ENCODE data around the gene GPC3. TPM values are rescaled to one million over a fixed set of nuclear protein-coding genes. Genes with fewer than 3 reads are reported as not detected.

The GPC3 gene
- total and polyA plus RNA-seq, 2 of the 4 experiments (the other 2 are of a cell fraction) = not detected

DNA sequence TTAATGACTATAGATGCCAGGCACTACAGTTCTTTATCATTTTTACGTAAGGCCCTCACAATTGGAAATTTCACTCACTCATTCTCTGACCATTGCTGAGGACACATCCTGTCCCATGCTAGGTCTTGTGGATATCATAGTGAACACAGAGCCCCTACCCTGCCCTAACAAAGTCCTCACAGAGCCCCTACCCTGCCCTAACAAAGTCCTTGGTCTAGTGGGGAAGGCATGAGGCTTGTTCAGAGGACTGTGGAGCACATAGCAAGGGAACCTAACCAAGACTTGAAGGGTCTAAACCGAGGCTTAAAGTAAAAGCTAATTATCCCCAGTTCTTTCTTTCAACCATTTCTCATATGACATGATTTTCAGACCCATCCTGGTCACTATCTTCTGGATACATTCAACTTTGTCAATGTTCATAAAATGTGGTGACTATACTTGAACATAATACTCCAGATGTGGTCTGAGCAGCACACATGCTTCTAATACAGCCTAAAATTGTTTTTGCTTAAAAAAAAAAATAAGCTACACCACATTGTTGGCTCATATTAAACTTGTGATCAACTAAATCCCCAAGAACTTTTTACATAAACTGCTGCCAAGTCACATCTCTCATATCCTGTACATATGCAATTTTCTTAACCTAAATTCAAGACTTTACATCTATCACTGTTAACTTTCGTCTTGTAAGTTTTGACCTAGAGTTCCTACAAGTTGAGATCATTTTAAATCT is 77.0 kb downstream of the GPC3 start:
- Histone ChIP-seq H2AFZ (replicated peaks; ENCODE audit: low read length, poor library complexity) (no peak overlapping the region), H4K5ac (ENCODE audit: low read depth, low read length) (no peak overlapping the region), H3K36me3 (ENCODE audit: control insufficient read depth, insufficient read depth, low read length) (no peaks in the 10 kb centered on the region), H3K4me3 (ENCODE audit: insufficient read depth, low read depth, low read length) (no peak overlapping the region), H3K79me1 (ENCODE audit: low read depth in 1 of 2, low read length in 2 of 2) (no peaks in the 10 kb centered on the region), H4K20me1 (ENCODE audit: insufficient read depth, low read length) (no peaks in the 10 kb centered on the region), H3K9me1 (ENCODE audit: insufficient read depth, low read length) (no peaks in the 10 kb centered on the region), H3K27ac (ENCODE audit: insufficient read depth, low read length) (no peak overlapping the region), H2AK5ac (ENCODE audit: low read depth, low read length) (no peak overlapping the region), H4K8ac (ENCODE audit: low read depth in 2 of 2, low read length in 2 of 2) (no peak overlapping the region), H4K91ac (ENCODE audit: insufficient read depth, low read depth, low read length) (no peak overlapping the region), H3K9me3 (ENCODE audit: control insufficient read depth, insufficient read depth, low read length) (no peaks in the 10 kb centered on the region), H3K18ac (ENCODE audit: low read depth, low read length) (no peak overlapping the region), H3K23ac (ENCODE audit: low read depth, low read length) (no peak overlapping the region), H3K4ac (ENCODE audit: low read depth, low read length) (no peak overlapping the region), H2BK15ac (ENCODE audit: low read depth, low read length) (no peak overlapping the region), H3K4me1 (ENCODE audit: control insufficient read depth, insufficient read depth, low read length) (no peaks in the 10 kb centered on the region), H3K27me3 (ENCODE audit: control insufficient read depth, insufficient read depth, low read length) (peaks cover 3% of the 10 kb centered on the region), H3K9ac (ENCODE audit: low read depth, low read length) (no peak overlapping the region), H2BK120ac (ENCODE audit: low read depth, low read length) (no peak overlapping the region), H3K56ac (ENCODE audit: extremely low read depth, insufficient read depth, low read length) (no peak overlapping the region), H2BK5ac (ENCODE audit: low read depth, low read length, poor library complexity, severe bottlenecking) (no peak overlapping the region), H2AK9ac (replicated peaks; ENCODE audit: low read depth, low read length, poor library complexity) (no peak overlapping the region), H3K14ac (replicated peaks; ENCODE audit: low read depth, low read length) (no peak overlapping the region), H3K4me2 (ENCODE audit: low read depth, low read length) (no peak overlapping the region), H2BK20ac (ENCODE audit: low read depth, low read length) (no peak overlapping the region)
- no CpG with 5 or more reads among the region's 3 CpGs for WGBS, 2 experiments (ENCODE audit: extremely low coverage in 2 of 2, insufficient read length in 1 of 2)
- in situ Hi-C loops (cut with MboI; ENCODE audit: low sequenced_read_pairs) (no loop called here), dilution Hi-C loops (cut with HindIII; ENCODE audit: low sequenced_read_pairs, unreplicated experiment) (no loop called here), intact Hi-C loops (cut with micrococcal nuclease) (no loop called here)
- ChIA-PET CTCF (interaction anchor here (0.6 kb wide), 1 partner anchor 17 kb away, joined by 3 read pairs; no protein-coding TSS in a partner anchor), POLR2A (ENCODE audit: unreplicated experiment) (no interaction called here)
- DNase-seq (no peak), ATAC-seq (ENCODE audit: low read depth) (no peak)
- no peak for TF ChIP-seq BHLHE40 (IDR thresholded peaks at IDR 0.05; ENCODE audit: low read depth, low read length)
- no peak for TF ChIP-seq MAZ (IDR thresholded peaks at IDR 0.05; ENCODE audit: borderline replicate concordance, low read depth, low read length)
- TF ChIP-seq CEBPB (IDR thresholded peaks at IDR 0.05; ENCODE audit: low read depth, low read length) = no peak
- no peak for TF ChIP-seq RFX5 (IDR thresholded peaks at IDR 0.05; ENCODE audit: low read depth, low read length)
- no TSS peak for BruUV-seq (replicated peaks)

All from IMR-90 (cell line).